Measurements from ENCODE around the gene MINAR2.

Gene MINAR2

GRCh38 chr5:129748913-129749880 is 1.3 kb downstream of the MINAR2 start:
- no peak for TF ChIP-seq CTCF (IDR thresholded peaks at IDR 0.05; ENCODE audit: low read depth, low read length, missing control alignments)
- H3K4me3 ChIP-seq (ENCODE audit: low read depth, low read length): no peak overlapping the region
- DNase-seq (ENCODE audit: low read depth): no peak

DNA sequence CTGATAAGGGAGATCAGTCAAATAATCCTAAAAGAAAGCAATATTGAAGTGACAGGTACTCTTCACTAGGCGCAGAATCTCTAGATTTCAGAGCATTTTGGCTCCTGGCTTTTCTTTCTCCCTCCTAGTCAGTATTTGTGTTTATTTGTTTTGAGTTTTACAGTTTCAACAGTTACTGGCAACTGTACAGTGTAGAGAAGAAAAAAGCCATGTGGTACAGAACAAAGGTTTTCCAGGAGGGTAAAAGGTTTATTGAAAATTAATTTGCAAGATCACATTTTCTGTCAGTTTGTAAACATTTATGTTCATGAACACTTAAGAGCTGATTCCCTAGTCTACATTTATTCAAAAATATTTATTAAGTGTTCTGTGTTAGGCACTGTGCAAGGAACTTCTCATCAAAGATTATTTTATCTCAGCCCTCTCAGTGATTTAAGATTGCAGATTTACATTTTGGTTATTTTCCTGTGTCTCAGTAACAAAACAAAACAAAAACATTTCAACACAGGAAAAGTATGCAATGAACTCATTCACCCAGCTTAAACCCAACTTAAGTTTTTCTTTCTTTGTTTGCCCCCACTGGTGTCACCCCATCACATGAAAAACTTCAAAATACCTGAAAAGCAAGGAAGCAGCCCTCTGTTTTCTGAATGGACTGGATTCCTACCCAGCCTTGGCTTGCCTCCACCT is 12.9 kb downstream of the MINAR2 start:
- H3K4me3 ChIP-seq (ENCODE audit: low read depth, low read length): no peak overlapping the region
- no peak for TF ChIP-seq CTCF (IDR thresholded peaks at IDR 0.05; ENCODE audit: low read depth, low read length, missing control alignments)
- no peak for DNase-seq (ENCODE audit: low read depth)

DNA sequence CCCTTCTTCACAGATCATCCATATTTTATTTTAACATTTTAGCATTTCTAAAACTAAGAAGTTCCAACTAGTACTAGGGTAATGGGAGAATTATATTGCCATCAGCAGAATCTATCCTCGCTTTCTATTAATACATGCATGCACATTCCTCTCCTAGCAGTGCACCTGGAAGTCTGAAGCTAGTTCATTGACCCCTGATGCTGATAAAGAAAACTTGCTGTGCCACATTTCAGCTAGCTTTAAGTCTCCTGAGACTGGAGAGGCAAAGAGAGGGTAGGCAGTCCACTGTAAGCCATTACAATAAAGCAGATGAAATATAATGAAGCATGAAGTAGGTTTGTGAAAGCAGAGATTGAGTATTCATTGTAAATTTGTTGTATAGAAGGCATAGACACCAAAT is 15.8 kb downstream of the MINAR2 start:
- no peak overlapping the region for H3K4me3 ChIP-seq (ENCODE audit: low read depth, low read length)
- DNase-seq (ENCODE audit: low read depth): no peak
- no peak for TF ChIP-seq CTCF (IDR thresholded peaks at IDR 0.05; ENCODE audit: low read depth, low read length, missing control alignments)

DNA sequence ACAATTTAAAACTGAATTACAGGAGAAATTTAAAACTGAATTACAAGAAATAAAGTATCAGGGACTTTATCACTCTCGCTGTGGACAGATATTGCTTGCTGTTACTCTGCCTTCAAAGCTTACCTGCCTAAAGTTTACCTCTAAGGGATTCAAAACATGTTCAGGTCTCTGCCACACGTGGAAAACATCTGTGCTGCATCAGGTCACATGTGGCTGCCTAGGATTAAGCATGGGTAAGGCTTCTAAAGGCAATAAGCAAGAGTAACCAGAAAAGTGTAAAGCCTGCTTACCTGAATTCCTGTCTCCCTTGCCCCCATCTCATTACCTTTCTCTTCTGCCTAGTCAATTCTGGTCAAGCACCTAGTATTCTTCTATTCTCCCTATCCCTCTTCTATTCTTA is 18.9 kb downstream of the MINAR2 start:
- no peak for DNase-seq (ENCODE audit: low read depth)
- H3K4me3 ChIP-seq (ENCODE audit: low read depth, low read length): no peak overlapping the region

GRCh38 chr5:129767927-129768380 is 20.1 kb downstream of the MINAR2 start:
- no peak overlapping the region for H3K4me3 ChIP-seq (ENCODE audit: low read depth, low read length)
- DNase-seq (ENCODE audit: low read depth): peak; percentile 52
- TF ChIP-seq CTCF (IDR thresholded peaks at IDR 0.05; ENCODE audit: low read depth, low read length, missing control alignments): peak; percentile 90

More for the DNA sequence above, 18.9 kb downstream of the MINAR2 start:
- TF ChIP-seq CTCF (IDR thresholded peaks at IDR 0.05; ENCODE audit: low read depth, low read length, missing control alignments): no peak

DNA sequence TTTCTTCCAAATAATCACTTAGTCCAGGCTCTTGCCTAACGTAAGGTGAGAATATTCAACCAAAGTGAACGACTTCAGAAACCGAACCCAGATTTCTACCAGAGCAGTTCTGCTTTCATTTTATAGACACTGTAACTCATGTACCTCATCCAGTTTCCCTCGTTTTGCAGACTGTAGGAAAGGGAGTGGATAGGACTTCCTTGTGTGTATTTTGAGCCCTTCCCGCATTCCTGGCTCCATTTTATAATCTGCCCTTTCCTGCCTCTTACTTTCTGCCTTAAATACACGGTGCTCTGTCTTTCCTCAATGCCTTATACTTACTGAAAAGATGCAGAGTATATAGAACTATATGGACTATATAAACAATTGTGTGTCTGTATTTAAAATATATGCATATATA is 20.8 kb downstream of the MINAR2 start:
- no peak for TF ChIP-seq CTCF (IDR thresholded peaks at IDR 0.05; ENCODE audit: low read depth, low read length, missing control alignments)
- DNase-seq (ENCODE audit: low read depth): no peak
- H3K4me3 ChIP-seq (ENCODE audit: low read depth, low read length): no peak overlapping the region
